Muscle of back (tissue), 10 donors: ENCODE measurements around the gene CRTC3. TPM values are rescaled to one million over a fixed set of nuclear protein-coding genes. Genes with fewer than 3 reads are reported as not detected.

Experiments
- polyA plus RNA-seq, 10 donors: library from polyadenylated mRNA; unstranded; fragments of 120-200 nt; gene quantifications; one replicate each; pipeline ENCODE4 v1.2.1, GENCODE V29; 2013; ENCODE audit not compliant: insufficient read length in 10 of 10

The CRTC3 gene
- polyA plus RNA-seq, 10 donors, result 23.4 to 34.4 (median 25.7) TPM

Other genes starting within 250 kb of the CRTC3 start
- 1 to 10 TPM; 1.5 to 4.5 (median 2.1) TPM for gene ZNF774, start 177.6 kb upstream of the CRTC3 start, polyA plus RNA-seq
- 10 to 100 TPM; 62.3 to 99.6 (median 83.6) TPM for gene IQGAP1, start 141.7 kb upstream of the CRTC3 start, polyA plus RNA-seq
- 1 to 10 TPM; 2.9 to 9.5 (median 5.6) TPM for gene BLM, start 187.4 kb downstream of the CRTC3 start, polyA plus RNA-seq